HG03045 (cell line): ENCODE measurements around the gene ZNF784.
A peak's percentile ranks its signal among the peaks of the same experiment; 100 is the strongest.

ENCODE experiments used
- ATAC-seq: cut with Tn5 transposase; IDR thresholded peaks from one replicate; pipeline ENCODE4 v1.9.1; 2021; ENCODE audit warnings: mild to moderate bottlenecking, moderate library complexity; ENCODE audit not compliant: unreplicated experiment

The ZNF784 gene

GRCh38 chr19:55656988-55657747 is 32.8 kb upstream of the ZNF784 start:
- no peak for ATAC-seq

DNA sequence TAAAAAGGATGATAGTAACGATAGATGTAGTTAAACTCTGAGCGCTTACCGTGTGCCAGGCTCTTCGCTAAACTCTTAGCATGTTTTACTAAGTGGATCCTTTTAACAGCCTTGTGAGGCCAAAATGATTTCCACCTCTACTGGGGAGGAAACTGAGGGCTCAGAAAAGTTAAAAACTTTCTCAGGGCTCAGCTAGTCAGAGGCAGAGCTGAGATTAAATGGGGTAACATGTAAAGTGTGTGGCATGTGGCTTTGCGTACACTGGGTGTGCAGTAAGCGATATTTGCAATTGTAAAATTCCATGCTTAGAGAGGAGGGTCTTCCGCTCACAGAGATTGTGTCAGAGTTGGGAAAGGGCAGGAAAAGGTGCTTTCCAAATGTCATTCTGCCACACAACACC is 32.2 kb upstream of the ZNF784 start:
- no peak for ATAC-seq

DNA sequence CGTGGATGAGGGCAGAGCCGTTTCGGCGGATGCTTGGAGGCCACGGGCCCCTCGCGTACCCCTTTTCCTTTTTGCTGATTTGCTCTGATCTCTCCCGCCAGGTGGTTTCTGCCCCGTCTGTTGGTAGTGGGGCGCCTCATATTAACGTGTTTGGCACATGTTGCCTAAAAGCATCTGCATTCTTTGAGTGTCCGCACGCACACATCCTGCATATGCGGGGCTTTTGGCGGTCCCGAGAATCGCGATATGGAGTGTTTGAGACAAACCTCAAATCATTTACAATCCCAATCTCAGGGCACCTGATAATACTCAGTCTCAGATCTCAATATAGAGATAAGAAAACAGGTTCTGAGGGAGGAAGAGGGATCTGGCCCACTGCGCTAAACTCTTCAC is 31.3 kb upstream of the ZNF784 start:
- no peak for ATAC-seq

DNA sequence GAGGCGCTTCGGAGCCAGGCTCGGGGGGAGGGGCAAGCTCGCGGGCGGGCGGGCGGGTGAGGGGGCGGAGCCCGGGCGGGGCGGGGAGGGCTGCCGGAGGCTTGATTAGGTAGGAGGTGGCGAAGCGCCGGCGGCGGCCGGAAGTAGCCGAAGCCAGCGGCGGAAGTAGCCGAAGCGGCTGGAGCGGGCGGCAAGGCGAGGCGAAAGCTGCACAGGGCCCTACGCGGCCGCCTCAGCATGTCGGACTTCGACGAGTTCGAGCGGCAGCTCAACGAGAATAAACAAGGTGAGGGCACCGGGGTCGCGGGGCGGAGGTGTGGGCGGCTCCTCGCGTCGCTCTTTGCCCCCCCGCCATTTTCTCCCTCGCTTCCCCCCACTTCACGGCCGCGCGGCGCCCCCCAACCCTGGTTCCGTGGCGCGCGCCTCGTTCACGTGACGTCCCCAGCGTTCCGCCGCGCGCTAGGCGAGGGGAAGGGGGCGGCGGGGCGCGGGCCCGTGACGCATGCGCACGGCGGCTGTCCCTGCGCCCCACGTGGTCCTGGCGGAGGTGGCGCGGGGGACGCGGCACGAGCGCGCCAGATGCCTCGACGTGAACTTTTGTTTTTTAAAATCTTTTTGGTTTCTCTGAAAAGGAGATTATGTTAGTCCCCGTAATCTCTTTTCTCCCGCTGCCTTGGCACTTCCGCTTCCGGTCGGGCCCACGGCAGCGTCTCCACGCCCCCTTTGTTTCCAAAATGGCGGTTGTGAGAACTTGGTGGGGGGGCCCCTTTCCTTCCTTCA is 30.7 kb upstream of the ZNF784 start, which contains the start of gene U2AF2:
Gene U2AF2, plus strand, starts transcription at position 168 of the 780 bp plus-strand sequence. Its CDS starts 70 bp downstream, at position 238.
- peak; percentile 30 for ATAC-seq

DNA sequence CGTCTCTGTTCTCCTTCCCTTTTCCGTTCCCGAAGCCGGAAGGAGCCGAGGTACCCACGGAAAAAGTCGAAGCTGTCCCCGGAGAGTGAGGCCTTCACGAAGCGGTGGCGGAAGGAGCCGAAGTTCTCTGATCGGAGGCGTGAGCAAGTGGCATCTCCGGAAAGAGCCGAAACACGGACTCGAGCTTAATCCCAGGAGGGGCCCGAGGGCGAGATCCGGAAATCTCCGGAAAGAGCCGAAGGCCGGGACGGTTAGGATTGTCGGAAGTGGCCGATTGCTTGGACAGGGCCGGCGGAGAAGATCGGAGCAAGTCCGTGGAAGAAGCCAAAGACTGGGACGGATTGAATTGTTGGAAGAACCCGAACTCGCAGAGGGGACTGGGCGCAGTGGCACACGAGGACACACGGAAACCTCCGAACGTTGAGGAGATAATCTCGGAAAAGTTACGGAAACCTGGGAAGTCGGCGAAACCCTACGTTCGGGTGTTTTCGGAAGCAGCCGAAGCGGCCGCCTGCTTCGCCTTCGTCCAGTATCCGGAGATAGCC is 30.0 kb upstream of the ZNF784 start:
- ATAC-seq = peak; percentile 57

GRCh38 chr19:55653651-55654322 is 29.4 kb upstream of the ZNF784 start:
- peak; percentile 45 for ATAC-seq

- no peak for ATAC-seq
These were observed 28.2 kb upstream of the ZNF784 start for GRCh38 chr19:55652311-55653128.

GRCh38 chr19:55651236-55651635 is 26.9 kb upstream of the ZNF784 start:
- no peak for ATAC-seq

DNA sequence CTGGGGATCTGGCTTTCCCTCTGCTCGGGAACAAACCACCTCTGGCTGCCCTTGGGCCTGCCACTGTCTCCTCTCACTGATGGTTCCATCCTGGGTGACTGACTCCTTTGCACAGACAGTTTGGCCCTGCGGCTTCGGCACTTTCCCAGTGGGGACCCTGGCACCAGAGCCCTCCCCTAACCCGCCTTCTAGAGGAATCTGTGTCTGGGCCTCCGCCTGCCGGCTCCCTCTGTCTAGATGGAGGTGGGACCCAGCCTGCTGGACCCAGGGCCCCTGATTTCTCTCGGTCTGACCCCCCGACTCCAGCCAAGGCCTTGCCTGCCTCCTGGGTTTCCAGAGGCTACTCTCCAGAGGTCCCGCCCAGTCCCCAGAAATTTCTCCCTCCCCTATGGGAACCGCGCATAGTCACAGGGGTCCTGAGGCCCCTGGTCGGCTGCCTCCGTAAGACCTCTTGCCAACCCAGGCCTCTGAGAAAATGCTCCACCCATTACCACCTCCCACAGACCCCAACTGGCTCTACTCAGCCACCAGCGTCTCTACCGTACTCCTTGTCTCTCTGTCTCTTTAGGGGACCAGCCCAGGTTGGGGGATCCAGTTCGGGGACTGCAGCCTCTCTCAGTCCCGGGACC is 26.4 kb upstream of the ZNF784 start:
- ATAC-seq = no peak

GRCh38 chr19:55650126-55650557 is 25.8 kb upstream of the ZNF784 start:
- no peak for ATAC-seq

DNA sequence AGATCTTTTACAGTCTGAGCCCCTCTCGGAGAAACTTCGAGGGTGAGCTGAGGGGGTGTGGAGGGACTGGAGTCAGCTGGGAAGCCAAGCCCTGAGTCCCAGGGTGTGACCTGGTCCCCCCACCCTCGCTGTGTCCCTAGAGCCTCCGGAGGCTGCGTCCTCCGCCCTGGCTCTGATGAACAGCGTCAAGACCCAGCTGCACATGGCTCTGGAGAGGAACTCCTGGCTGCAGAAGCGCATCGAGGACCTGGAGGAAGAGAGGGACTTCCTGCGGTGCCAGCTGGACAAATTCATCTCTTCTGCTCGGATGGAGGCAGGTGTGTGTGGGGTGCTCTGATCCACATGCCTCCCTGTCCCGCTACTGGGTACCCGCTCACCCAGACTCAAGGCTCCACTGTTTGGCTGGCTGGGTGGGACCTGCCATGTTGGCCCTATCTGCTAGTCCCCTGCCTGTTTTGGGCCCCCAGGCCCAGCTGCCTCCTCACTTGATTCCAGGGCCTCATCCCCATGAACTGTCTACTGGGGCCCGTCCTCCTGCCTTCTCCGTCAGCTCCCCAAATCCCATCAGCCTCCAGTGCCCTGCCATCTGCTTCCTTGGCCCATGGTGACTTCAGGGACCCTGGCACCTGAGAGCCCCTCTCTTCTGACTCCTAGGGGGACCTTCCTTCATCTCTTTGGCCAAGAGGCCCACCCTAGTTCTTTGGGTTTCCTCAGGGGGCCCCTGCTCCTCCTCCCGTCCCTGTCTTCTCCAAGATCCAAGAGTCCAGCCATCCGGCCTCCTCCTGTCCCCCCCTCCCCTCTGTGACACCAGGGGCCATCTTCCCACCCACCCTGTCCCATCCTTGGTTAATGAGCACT is 25.1 kb upstream of the ZNF784 start:
- no peak for ATAC-seq

DNA sequence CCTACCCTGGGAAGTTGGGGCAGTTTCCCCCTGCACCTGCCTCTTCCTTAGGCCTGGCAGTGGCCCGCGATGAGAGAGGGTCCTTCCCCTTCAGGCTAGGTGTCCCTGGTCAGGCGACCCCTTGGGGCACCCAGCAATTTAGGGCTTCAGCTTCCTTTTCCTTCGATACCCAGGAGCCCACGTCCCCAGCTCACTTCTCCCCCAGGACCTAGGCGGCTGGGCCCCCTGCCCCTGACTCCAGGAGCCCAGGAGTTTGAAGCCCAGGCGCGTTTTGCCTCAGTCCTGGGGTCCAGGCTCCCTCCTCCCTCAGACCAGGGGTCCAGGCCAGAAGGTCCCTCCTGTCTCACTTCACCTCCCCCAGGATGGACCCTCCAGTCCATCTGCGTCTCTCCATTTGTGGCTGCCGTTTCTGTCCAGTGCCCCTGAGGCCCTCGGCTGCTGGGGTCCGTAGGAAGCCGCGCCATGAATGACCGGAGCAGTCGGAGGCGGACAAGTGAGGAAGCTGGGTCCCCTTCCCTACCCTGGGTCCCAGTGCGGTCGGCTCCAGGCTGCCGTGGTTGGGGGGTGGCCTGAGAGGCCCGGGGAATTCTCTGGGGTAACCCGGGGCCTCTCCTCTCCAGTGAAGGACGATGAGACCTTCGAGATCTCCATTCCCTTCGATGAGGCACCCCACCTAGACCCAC is 24.4 kb upstream of the ZNF784 start:
- ATAC-seq = no peak

DNA sequence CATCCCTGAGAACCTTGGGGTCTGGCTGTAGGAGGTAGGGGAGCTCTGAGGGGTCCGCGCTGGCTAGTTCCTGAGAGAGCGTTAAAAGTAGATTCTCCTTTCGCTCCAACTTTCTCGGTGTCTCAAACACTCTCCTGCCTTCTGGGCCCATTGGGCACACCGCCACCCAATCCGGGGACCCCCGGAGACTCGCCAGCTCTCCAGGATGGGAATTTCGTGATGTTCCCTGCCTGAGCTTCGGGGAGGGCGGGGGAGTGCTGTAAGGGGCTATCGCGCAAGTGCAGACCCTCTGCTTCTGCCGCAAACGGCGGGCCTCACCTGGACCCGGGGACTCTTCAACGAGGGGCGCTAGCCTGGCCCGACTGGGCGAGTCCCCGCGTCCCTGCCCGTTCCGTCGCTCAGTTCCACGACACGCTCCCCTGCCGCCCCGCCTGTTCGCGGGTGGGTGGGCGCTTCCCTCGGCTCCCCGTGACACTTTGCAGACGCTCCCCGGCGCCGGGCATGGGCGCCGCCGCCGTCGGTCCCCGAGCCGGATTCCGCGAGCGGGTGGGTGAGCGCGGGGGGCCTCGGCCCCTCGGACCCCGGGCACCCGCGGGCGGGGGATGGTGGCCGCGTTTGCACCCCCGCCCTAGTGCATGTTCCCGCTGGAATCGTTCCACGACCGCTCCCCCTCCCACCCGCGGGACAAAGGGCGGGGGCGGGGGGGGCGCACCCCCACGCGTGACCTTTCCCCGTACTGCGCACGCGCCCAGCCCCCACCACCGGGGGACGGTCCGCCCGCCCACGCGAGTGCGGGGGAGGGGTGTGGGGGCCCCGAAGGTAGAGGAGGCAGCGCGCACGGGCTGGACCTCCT is 23.6 kb upstream of the ZNF784 start, which contains the start of gene CCDC106:
Gene CCDC106, plus strand, starts transcription at position 481 of the 853 bp plus-strand sequence. CDS start 835 bp downstream, outside the sequence.
- ATAC-seq = no peak

DNA sequence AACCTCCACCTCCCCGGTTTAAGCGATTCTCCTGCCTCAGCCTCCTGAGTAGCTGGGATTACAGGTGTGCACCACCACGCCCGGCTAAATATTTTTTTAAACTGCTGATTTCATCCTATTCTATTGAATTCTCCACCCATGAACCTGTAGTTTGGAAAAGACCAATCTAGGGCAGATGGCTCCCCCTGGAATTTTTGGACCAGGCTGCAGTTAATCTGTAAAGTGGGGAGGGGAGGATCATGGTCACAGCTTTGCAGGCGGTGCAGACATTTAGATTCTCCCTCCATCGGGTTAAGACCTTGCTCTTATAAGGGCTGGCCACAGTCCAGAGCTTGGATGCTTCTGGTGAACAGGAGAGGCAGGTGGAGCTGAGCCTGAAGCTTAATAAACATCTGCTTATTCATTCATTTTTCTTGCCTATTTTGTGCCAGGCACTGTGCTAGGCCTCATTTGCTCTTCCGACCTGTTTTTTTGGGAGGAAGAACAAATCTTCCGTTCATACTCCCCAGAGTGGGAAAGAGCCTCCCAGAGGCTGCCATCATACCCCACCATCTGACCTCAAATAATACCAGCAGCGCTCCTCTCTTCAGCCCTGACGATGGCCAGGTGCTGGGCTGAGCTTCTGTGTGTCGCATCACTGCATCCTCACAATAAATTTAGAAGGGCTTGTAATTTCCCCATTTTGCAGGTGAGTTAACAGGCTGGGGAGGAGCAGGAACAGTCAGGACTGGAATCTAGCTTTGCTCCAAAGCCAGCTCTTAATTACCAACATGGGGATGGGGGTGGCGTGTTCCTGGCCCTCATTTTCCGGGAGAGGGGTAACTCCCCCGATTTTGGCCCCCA is 22.7 kb upstream of the ZNF784 start:
- no peak for ATAC-seq

DNA sequence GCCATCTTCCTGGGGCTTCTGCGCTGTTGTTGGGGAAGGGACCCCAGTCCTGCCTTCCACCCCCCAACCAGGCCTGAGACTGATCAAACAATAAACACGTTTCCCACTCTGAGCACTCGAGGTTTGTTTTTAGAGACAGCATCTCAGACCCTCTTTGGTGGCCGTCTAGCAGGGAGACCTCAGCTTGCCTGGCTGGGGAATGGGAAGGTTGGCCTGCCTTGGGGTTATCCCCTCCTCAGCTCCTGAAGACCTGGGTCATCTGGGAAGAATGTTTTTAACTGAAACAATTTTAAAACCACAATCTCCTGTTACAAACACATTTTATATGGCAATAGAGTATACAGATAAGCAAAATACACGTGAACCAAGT is 21.1 kb upstream of the ZNF784 start:
- ATAC-seq = no peak

- no peak for ATAC-seq
These were observed 20.6 kb upstream of the ZNF784 start for GRCh38 chr19:55644842-55645511.
